ENCODE data around the gene TK2. TPM values are rescaled to one million over a fixed set of nuclear protein-coding genes. Genes with fewer than 3 reads are reported as not detected.
"Not testable (repeated sequence)": the region's sequence is repeated elsewhere in the genome, so short reads cannot be mapped to it uniquely, and the experiment has no call there.

TK2 gene
- total and polyA plus RNA-seq, 7 donors: 4.0 to 14.7 (median 10.0) TPM

- no peak overlapping the region for H3K4me3 ChIP-seq
- H3K9me3 ChIP-seq: no peaks in the 10 kb centered on the region
- DNase-seq (no peak), ATAC-seq (no peak)
- intact Hi-C loops (cut with DNase I): no loop called here
- 91 to 96% (median 96%) methylated on average over 2 of the region's 2 CpGs for WGBS, 3 donors
- H3K27ac ChIP-seq: no peak overlapping the region
- H3K36me3 ChIP-seq (ENCODE audit: insufficient read depth in 1 of 2, low read depth in 1 of 2): no peaks in the 10 kb centered on the region
- H3K27me3 ChIP-seq (ENCODE audit: insufficient read depth in 3 of 3, low read length in 2 of 3): no peaks in the 10 kb centered on the region
- no peaks in the 10 kb centered on the region for H3K4me1 ChIP-seq
- TF ChIP-seq CTCF (IDR thresholded peaks at IDR 0.05): no peak
Observed at GRCh38 chr16:66568355-66568754, 18.4 kb upstream of the TK2 start.

- H3K27ac ChIP-seq; intact Hi-C loops (cut with DNase I); H3K4me1 ChIP-seq; H3K36me3 ChIP-seq (ENCODE audit: insufficient read depth in 1 of 2, low read depth in 1 of 2); H3K9me3 ChIP-seq; ATAC-seq; H3K27me3 ChIP-seq (ENCODE audit: insufficient read depth in 3 of 3, low read length in 2 of 3); H3K4me3 ChIP-seq; DNase-seq: not testable (repeated sequence)
- WGBS, 3 donors: 89 to 97% (median 91%) methylated on average over 3 of the region's 3 CpGs
Observed at GRCh38 chr16:66567270-66567669, 17.3 kb upstream of the TK2 start.

GRCh38 chr16:66566051-66566901 is 16.4 kb upstream of the TK2 start, which contains the start of gene CMTM1:
TSS of gene CMTM1 (plus strand) at chr16:66566439. CDS start at chr16:66566514, 75 bp downstream.
- intact Hi-C loops (cut with DNase I): no loop called here
- H3K27me3 ChIP-seq (ENCODE audit: insufficient read depth in 3 of 3, low read length in 2 of 3): no peaks in the 10 kb centered on the region
- no peak for DNase-seq
- no peak within 1 kb of the TSS for H3K4me3 ChIP-seq
- 92 to 97% (median 94%) methylated on average over 54 of the region's 54 CpGs for WGBS, 3 donors
- H3K4me1 ChIP-seq: no peaks in the 10 kb centered on the region
- no peak within 1 kb of the TSS for H3K27ac ChIP-seq
- no peaks in the 10 kb centered on the region for H3K36me3 ChIP-seq (ENCODE audit: insufficient read depth in 1 of 2, low read depth in 1 of 2)
- TF ChIP-seq CTCF (IDR thresholded peaks at IDR 0.05): no peak
- ATAC-seq: no peak
- no peaks in the 10 kb centered on the region for H3K9me3 ChIP-seq

- no peaks in the 10 kb centered on the region for H3K4me1 ChIP-seq
- H3K9me3 ChIP-seq: no peaks in the 10 kb centered on the region
- 87 to 91% (median 90%) methylated on average over 2 of the region's 2 CpGs for WGBS, 3 donors
- no peak overlapping the region for H3K4me3 ChIP-seq
- peaks cover 0 to 6% of the 10 kb centered on the region in 2 donors for H3K36me3 ChIP-seq (ENCODE audit: insufficient read depth in 1 of 2, low read depth in 1 of 2)
- DNase-seq (no peak), ATAC-seq (no peak)
- no peaks in the 10 kb centered on the region for H3K27me3 ChIP-seq (ENCODE audit: insufficient read depth in 3 of 3, low read length in 2 of 3)
- TF ChIP-seq CTCF (IDR thresholded peaks at IDR 0.05): no peak
- intact Hi-C loops (cut with DNase I): no loop called here
- H3K27ac ChIP-seq: no peak overlapping the region
Observed at GRCh38 chr16:66563574-66564334, 13.8 kb upstream of the TK2 start.

GRCh38 chr16:66562986-66563385 is 13.1 kb upstream of the TK2 start:
- intact Hi-C loops (cut with DNase I): no loop called here
- Histone ChIP-seq H3K27me3 (ENCODE audit: insufficient read depth in 3 of 3, low read length in 2 of 3) (no peaks in the 10 kb centered on the region), H3K27ac (no peak overlapping the region), H3K36me3 (ENCODE audit: insufficient read depth in 1 of 2, low read depth in 1 of 2) (peaks cover 0 to 6% of the 10 kb centered on the region in 2 donors), H3K9me3 (no peaks in the 10 kb centered on the region), H3K4me3 (no peak overlapping the region), H3K4me1 (no peaks in the 10 kb centered on the region)
- TF ChIP-seq CTCF (IDR thresholded peaks at IDR 0.05): no peak
- ATAC-seq (no peak), DNase-seq (no peak)
- WGBS, 3 donors: 91 to 98% (median 97%) methylated on average over 2 of the region's 2 CpGs
